Measurements from ENCODE around the gene MYLIP.

Gene MYLIP

GRCh38 chr6:16180696-16181438 is 52.0 kb downstream of the MYLIP start:
- no peak for TF ChIP-seq FOXA1 (IDR thresholded peaks at IDR 0.05)
- CTCF ChIA-PET = interaction anchor here (0.7 kb wide), 1 partner anchor 310 kb away, joined by 3 read pairs; no protein-coding TSS in a partner anchor
- POLR2A ChIA-PET = no interaction called here
- DNase-seq (ENCODE audit: extremely low spot score) = no peak

- DNase-seq (ENCODE audit: extremely low spot score) = no peak
- CTCF ChIA-PET = interaction anchor here (0.7 to 2.9 kb wide), 3 partner anchors 12 to 311 kb away, joined by 3 to 10 read pairs (median 9); no protein-coding TSS in a partner anchor
- TF ChIP-seq SP1 (IDR thresholded peaks at IDR 0.05) = no peak
- no peak for TF ChIP-seq ARNT (IDR thresholded peaks at IDR 0.05)
- no peak for TF ChIP-seq SUZ12 (IDR thresholded peaks at IDR 0.05)
- TF ChIP-seq LEF1 (IDR thresholded peaks at IDR 0.05; ENCODE audit: borderline replicate concordance) = no peak
- no peak for TF ChIP-seq CTBP1 (IDR thresholded peaks at IDR 0.05; ENCODE audit: borderline replicate concordance)
- no peak for TF ChIP-seq FOXK2 (IDR thresholded peaks at IDR 0.05)
- no peak for TF ChIP-seq TARDBP (IDR thresholded peaks at IDR 0.05)
- no peak for TF ChIP-seq L3MBTL2 (conservative IDR thresholded peaks at IDR 0.05)
- TF ChIP-seq BHLHE40 (IDR thresholded peaks at IDR 0.05; ENCODE audit: borderline replicate concordance) = no peak
- no peak; the same call in 1 of the 2 replicates for TF ChIP-seq PKNOX1 (IDR thresholded peaks at IDR 0.05)
- TF ChIP-seq HDGF (IDR thresholded peaks at IDR 0.05; ENCODE audit: borderline replicate concordance) = no peak
- TF ChIP-seq ELF4 (IDR thresholded peaks at IDR 0.05) = no peak
- TF ChIP-seq FOXM1 (IDR thresholded peaks at IDR 0.05; ENCODE audit: borderline replicate concordance) = no peak
- no peak for TF ChIP-seq ZNF384 (IDR thresholded peaks at IDR 0.05)
- TF ChIP-seq FOXA1 (IDR thresholded peaks at IDR 0.05) = no peak
- TF ChIP-seq NFRKB (IDR thresholded peaks at IDR 0.05) = no peak
- POLR2A ChIA-PET = no interaction called here
These were observed 52.8 kb downstream of the MYLIP start for GRCh38 chr6:16181439-16182297.

GRCh38 chr6:16183187-16183664 is 54.3 kb downstream of the MYLIP start:
- CTCF ChIA-PET = interaction anchor here (0.6 to 2.9 kb wide), 22 partner anchors 8 to 515 kb away, joined by 3 to 15 read pairs (median 3); no protein-coding TSS in a partner anchor
- peak; percentile 44 for DNase-seq (ENCODE audit: extremely low spot score)
- POLR2A ChIA-PET = interaction anchor here (1.2 kb wide), 1 partner anchor 54 kb away, joined by 5 read pairs; the partner anchor contains the start of gene MYLIP
- peak; percentile 66 for TF ChIP-seq PKNOX1 (IDR thresholded peaks at IDR 0.05)
- TF ChIP-seq ZNF384 (IDR thresholded peaks at IDR 0.05) = peak; percentile 38
- TF ChIP-seq FOXK2 (IDR thresholded peaks at IDR 0.05) = no peak

GRCh38 chr6:16184129-16184528 is 55.2 kb downstream of the MYLIP start:
- no peak for DNase-seq (ENCODE audit: extremely low spot score)
- POLR2A ChIA-PET = no interaction called here
- CTCF ChIA-PET = interaction anchor here (0.5 to 2.9 kb wide), 4 partner anchors 15 to 492 kb away, joined by 3 to 15 read pairs (median 8); no protein-coding TSS in a partner anchor
- TF ChIP-seq NFRKB (IDR thresholded peaks at IDR 0.05) (no peak), ZNF384 (IDR thresholded peaks at IDR 0.05) (no peak), SP1 (IDR thresholded peaks at IDR 0.05) (no peak), FOXK2 (IDR thresholded peaks at IDR 0.05) (no peak), FOXA1 (IDR thresholded peaks at IDR 0.05) (no peak), TARDBP (IDR thresholded peaks at IDR 0.05) (no peak), BHLHE40 (IDR thresholded peaks at IDR 0.05; ENCODE audit: borderline replicate concordance) (no peak), FOXM1 (IDR thresholded peaks at IDR 0.05; ENCODE audit: borderline replicate concordance) (no peak), PKNOX1 (IDR thresholded peaks at IDR 0.05) (no peak), ELF4 (IDR thresholded peaks at IDR 0.05) (no peak), SUZ12 (IDR thresholded peaks at IDR 0.05) (no peak), LEF1 (IDR thresholded peaks at IDR 0.05; ENCODE audit: borderline replicate concordance) (no peak), L3MBTL2 (conservative IDR thresholded peaks at IDR 0.05) (no peak), HDGF (IDR thresholded peaks at IDR 0.05; ENCODE audit: borderline replicate concordance) (no peak), CTBP1 (IDR thresholded peaks at IDR 0.05; ENCODE audit: borderline replicate concordance) (no peak)

- CTCF ChIA-PET = no interaction called here
- POLR2A ChIA-PET = no interaction called here
These were observed 55.7 kb downstream of the MYLIP start for GRCh38 chr6:16184551-16184950.

More at GRCh38 chr6:16184551-16184950, 55.7 kb downstream of the MYLIP start:
- no peak for DNase-seq (ENCODE audit: extremely low spot score)
- TF ChIP-seq ARNT (IDR thresholded peaks at IDR 0.05) = no peak
- no peak for TF ChIP-seq ZNF384 (IDR thresholded peaks at IDR 0.05)
- no peak for TF ChIP-seq HDGF (IDR thresholded peaks at IDR 0.05; ENCODE audit: borderline replicate concordance)
- TF ChIP-seq TARDBP (IDR thresholded peaks at IDR 0.05) = no peak
- TF ChIP-seq PKNOX1 (IDR thresholded peaks at IDR 0.05) = no peak
- TF ChIP-seq SUZ12 (IDR thresholded peaks at IDR 0.05) = no peak
- no peak for TF ChIP-seq L3MBTL2 (conservative IDR thresholded peaks at IDR 0.05)
- TF ChIP-seq FOXK2 (IDR thresholded peaks at IDR 0.05) = no peak
- TF ChIP-seq CTBP1 (IDR thresholded peaks at IDR 0.05; ENCODE audit: borderline replicate concordance) = no peak
